DND-41 (cell line): Measurements from ENCODE around the gene FEZF2.

Source experiments
- ATAC-seq: fragments of 200-7000 bp; cut with Tn5 transposase; 3 replicates; pipeline ENCODE4 v1.9.1; 2021; ENCODE audit warnings: low read depth; ENCODE audit not compliant: insufficient read depth
- DNase-seq: peaks from one replicate; pipeline ENCODE4 v3.0.0-alpha.2; 2020
- H2AFZ ChIP-seq: 2 replicates; pipeline ENCODE4 v1.6.0; 2012; ENCODE audit warnings: low read depth, low read length
- H3K27ac ChIP-seq: 2 replicates; pipeline ENCODE4 v1.5.1; 2012; ENCODE audit warnings: low read length, inconsistent platforms
- H3K27me3 ChIP-seq: fragments of 200-600 bp; sonication (generic); 2 replicates; pipeline ENCODE4 v1.6.0; 2012; ENCODE audit warnings: low read length, mild to moderate bottlenecking, inconsistent platforms; ENCODE audit not compliant: insufficient read depth, poor library complexity
- H3K36me3 ChIP-seq: 2 replicates; pipeline ENCODE4 v1.5.1; 2012; ENCODE audit warnings: low read length, inconsistent platforms; ENCODE audit not compliant: insufficient read depth
- H3K4me1 ChIP-seq: 2 replicates; pipeline ENCODE4 v1.5.1; 2012; ENCODE audit warnings: mild to moderate bottlenecking, low read length; ENCODE audit not compliant: insufficient read depth
- H3K4me2 ChIP-seq: 2 replicates; pipeline ENCODE4 v1.6.0; 2012; ENCODE audit warnings: mild to moderate bottlenecking, moderate library complexity, low read length, inconsistent platforms; ENCODE audit not compliant: insufficient read depth
- H3K4me3 ChIP-seq, 2 experiments: fragments of 200-600 bp in 1 of 2; shearing (Covaris generic) in 1 of 2; 2 replicates each; pipeline ENCODE4 v1.5.1; 2012 to 2016; ENCODE audit warnings: inconsistent platforms in 2 of 2, low read length in 2 of 2, mild to moderate bottlenecking in 2 of 2, low read depth in 1 of 2, moderate library complexity in 1 of 2
- H3K79me2 ChIP-seq: 2 replicates; pipeline ENCODE4 v1.6.0; 2012; ENCODE audit warnings: low read length, inconsistent platforms; ENCODE audit not compliant: insufficient read depth
- H3K9ac ChIP-seq: 2 replicates; pipeline ENCODE4 v1.6.0; 2012; ENCODE audit warnings: low read depth, mild to moderate bottlenecking, inconsistent platforms, low read length, moderate library complexity
- H3K9me3 ChIP-seq: 2 replicates; pipeline ENCODE4 v1.5.1; 2012; ENCODE audit warnings: low read length, moderate library complexity, mild to moderate bottlenecking, inconsistent platforms; ENCODE audit not compliant: insufficient read depth, severe bottlenecking
- H4K20me1 ChIP-seq: 2 replicates; pipeline ENCODE4 v1.6.0; 2012; ENCODE audit warnings: low read length; ENCODE audit not compliant: insufficient read depth
- CTCF ChIP-seq: IDR thresholded peaks from 2 replicates; pipeline ENCODE4 v1.5.1; 2012; ENCODE audit warnings: borderline replicate concordance, low read length, moderate library complexity, mild to moderate bottlenecking; ENCODE audit not compliant: poor library complexity, severe bottlenecking; ENCODE audit errors: extremely low read depth
- EZH2 ChIP-seq: IDR thresholded peaks from 3 replicates; pipeline ENCODE4 v1.6.1; 2012; ENCODE audit warnings: borderline replicate concordance, low read depth, mild to moderate bottlenecking, moderate library complexity, low read length, inconsistent platforms; ENCODE audit not compliant: severe bottlenecking

The FEZF2 gene

DNA sequence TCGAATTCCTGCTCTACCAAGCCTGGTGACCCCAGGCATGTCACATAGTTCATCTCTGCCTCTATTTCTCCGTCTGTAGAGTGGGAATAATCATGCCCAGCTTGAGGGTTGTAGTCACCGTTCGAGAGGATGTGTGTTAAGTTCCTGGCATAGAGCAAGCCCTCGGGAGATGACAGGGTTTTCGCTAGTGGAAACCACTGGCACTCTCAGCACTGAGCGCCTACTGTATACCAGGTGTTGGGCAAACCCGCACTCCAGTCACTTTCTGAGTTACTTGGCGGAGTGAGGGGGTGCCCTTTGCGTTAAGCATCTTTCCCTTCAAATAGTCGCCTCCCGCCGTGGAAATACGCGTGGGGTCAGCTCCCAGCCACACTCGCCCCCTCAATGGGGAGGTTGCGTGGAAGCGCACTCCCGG, 5.1 kb downstream of the FEZF2 start:
- TF ChIP-seq EZH2 (no peak), CTCF (no peak)
- Histone ChIP-seq H3K4me3 (no peak overlapping the region), H2AFZ (no peak overlapping the region), H3K9ac (no peak overlapping the region), H3K9me3 (no peaks in the 10 kb centered on the region), H3K4me1 (no peaks in the 10 kb centered on the region), H3K36me3 (no peaks in the 10 kb centered on the region), H3K27ac (no peak overlapping the region), H3K27me3 (no peaks in the 10 kb centered on the region), H3K4me2 (no peak overlapping the region), H3K79me2 (no peaks in the 10 kb centered on the region), H4K20me1 (no peaks in the 10 kb centered on the region)
- no peak for ATAC-seq
- DNase-seq = no peak

GRCh38 chr3:62367763-62368195, 5.6 kb downstream of the FEZF2 start:
- Histone ChIP-seq H3K4me3 (no peak overlapping the region), H2AFZ (no peak overlapping the region), H3K9ac (no peak overlapping the region), H3K27ac (no peak overlapping the region), H3K79me2 (no peaks in the 10 kb centered on the region), H3K27me3 (no peaks in the 10 kb centered on the region), H3K36me3 (no peaks in the 10 kb centered on the region), H3K9me3 (no peaks in the 10 kb centered on the region), H3K4me2 (no peak overlapping the region), H4K20me1 (no peaks in the 10 kb centered on the region), H3K4me1 (no peaks in the 10 kb centered on the region)
- DNase-seq (no peak), ATAC-seq (no peak)
- TF ChIP-seq EZH2 (no peak), CTCF (no peak)

GRCh38 chr3:62366126-62366484, 7.2 kb downstream of the FEZF2 start:
- no peak for DNase-seq
- Histone ChIP-seq H3K9ac (no peak overlapping the region), H4K20me1 (no peaks in the 10 kb centered on the region), H3K4me1 (peaks cover 9% of the 10 kb centered on the region), H3K9me3 (no peaks in the 10 kb centered on the region), H2AFZ (no peak overlapping the region), H3K27me3 (no peaks in the 10 kb centered on the region), H3K27ac (no peak overlapping the region), H3K4me2 (no peak overlapping the region), H3K4me3 (no peak overlapping the region), H3K79me2 (no peaks in the 10 kb centered on the region), H3K36me3 (no peaks in the 10 kb centered on the region)
- no peak for ATAC-seq
- TF ChIP-seq EZH2 = no peak
- no peak for TF ChIP-seq CTCF

DNA sequence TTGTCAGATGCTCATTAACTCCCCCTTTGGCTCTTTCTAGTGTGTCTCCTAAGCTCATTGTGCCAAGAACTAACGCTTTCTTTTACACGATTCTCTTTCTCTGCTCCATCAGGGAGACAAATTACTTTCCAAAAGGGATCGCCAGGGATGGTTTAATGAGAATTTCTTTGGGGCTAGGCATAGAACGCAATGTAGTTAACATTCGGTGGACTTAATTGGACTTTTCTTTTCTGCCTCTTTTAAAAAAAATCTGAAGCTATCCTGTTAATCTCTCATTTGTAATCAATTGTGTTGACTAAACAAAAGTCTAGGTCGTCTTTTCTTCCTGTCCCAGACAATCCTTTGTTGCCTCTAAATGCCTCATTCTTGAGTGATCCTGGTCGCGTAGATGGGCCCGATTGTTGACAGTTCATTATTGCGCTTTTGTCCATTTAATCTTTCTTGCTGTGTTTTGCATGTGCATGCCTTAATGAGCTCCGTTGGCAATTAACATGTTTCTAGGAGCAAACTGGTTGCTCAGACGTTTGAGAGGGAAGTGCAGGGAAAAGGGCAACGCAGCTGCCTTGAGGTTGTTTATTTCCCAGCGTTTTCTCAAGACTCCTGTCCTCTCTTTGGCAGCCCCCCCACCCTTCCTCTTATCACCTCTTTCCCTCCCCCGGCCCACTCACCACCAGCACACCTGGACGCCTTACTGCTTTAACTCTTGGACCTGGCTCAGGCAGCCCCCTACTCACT, 7.8 kb downstream of the FEZF2 start:
- H3K27ac ChIP-seq = no peak overlapping the region

More for the DNA sequence above, 7.8 kb downstream of the FEZF2 start:
- Histone ChIP-seq H2AFZ (no peak overlapping the region), H3K36me3 (no peaks in the 10 kb centered on the region), H3K27me3 (no peaks in the 10 kb centered on the region), H3K4me3 (no peak overlapping the region), H3K9me3 (no peaks in the 10 kb centered on the region), H4K20me1 (no peaks in the 10 kb centered on the region), H3K9ac (no peak overlapping the region), H3K4me1 (peaks cover 14% of the 10 kb centered on the region), H3K79me2 (no peaks in the 10 kb centered on the region), H3K4me2 (no peak overlapping the region)
- ATAC-seq (no peak), DNase-seq (no peak)
- no peak for TF ChIP-seq EZH2
